DMS153 (cell line): ENCODE results near the gene VWA2.

Experiments used
- DNase-seq: peaks from one replicate; lab custom pipeline; 2025; lab: John Stamatoyannopoulos, UW

VWA2 gene

GRCh38 chr10:114276671-114277070 lies 37.6 kb downstream of the VWA2 start:
- no peak for DNase-seq

GRCh38 chr10:114278140-114278883 lies 39.3 kb downstream of the VWA2 start:
- DNase-seq, result no peak

- no peak for DNase-seq
These were observed 39.8 kb downstream of the VWA2 start for GRCh38 chr10:114278884-114279191.

- DNase-seq, result no peak
These were observed 40.2 kb downstream of the VWA2 start for GRCh38 chr10:114279289-114279688.

- no peak for DNase-seq
These were observed 41.0 kb downstream of the VWA2 start for GRCh38 chr10:114279901-114280644.

GRCh38 chr10:114281006-114281405 lies 42.0 kb downstream of the VWA2 start:
- no peak for DNase-seq

GRCh38 chr10:114281461-114281860 lies 42.4 kb downstream of the VWA2 start:
- DNase-seq, result no peak

GRCh38 chr10:114282526-114282925 lies 43.5 kb downstream of the VWA2 start:
- DNase-seq, result no peak

- DNase-seq, result no peak
These were observed 44.0 kb downstream of the VWA2 start for GRCh38 chr10:114283091-114283490.

- DNase-seq, result no peak
These were observed 44.6 kb downstream of the VWA2 start for GRCh38 chr10:114283535-114284234.

GRCh38 chr10:114284346-114285071 lies 45.5 kb downstream of the VWA2 start:
- DNase-seq, result no peak

- DNase-seq, result no peak
These were observed 46.9 kb downstream of the VWA2 start for GRCh38 chr10:114285961-114286441.

GRCh38 chr10:114286921-114287320 lies 47.9 kb downstream of the VWA2 start:
- no peak for DNase-seq

- no peak for DNase-seq
These were observed 49.5 kb downstream of the VWA2 start for GRCh38 chr10:114288424-114289095.

GRCh38 chr10:114289096-114289436 lies 50.0 kb downstream of the VWA2 start:
- no peak for DNase-seq

- DNase-seq, result no peak
These were observed 51.0 kb downstream of the VWA2 start for GRCh38 chr10:114290038-114290437.

GRCh38 chr10:114291076-114291475 lies 52.0 kb downstream of the VWA2 start:
- no peak for DNase-seq

GRCh38 chr10:114291516-114291915 lies 52.5 kb downstream of the VWA2 start:
- no peak for DNase-seq

- DNase-seq, result no peak
These were observed 54.0 kb downstream of the VWA2 start for GRCh38 chr10:114293075-114293474.

GRCh38 chr10:114294549-114294948 lies 55.5 kb downstream of the VWA2 start:
- DNase-seq, result no peak

GRCh38 chr10:114295393-114295792 lies 56.3 kb downstream of the VWA2 start:
- DNase-seq, result no peak
